Activated naive CD4-positive, alpha-beta T cell treated with anti-CD3 and anti-CD28 coated beads, Interleukin-2, amount 10 ng/mL, durations not matched to agents 7 days and 5 days (primary cell): ENCODE results near the gene MYL12B.
A peak's percentile ranks its signal among the peaks of the same experiment; 100 is the strongest.

Experiments used
- CTCF ChIA-PET: fragments of 350-600 bp; sonication (Branson Sonifier 250); formaldehyde crosslinking; loops from one replicate; lab custom pipeline; 2021; ENCODE audit warnings: antibody characterized with exemption; lab: Charles Lee
- DNase-seq: peaks from one replicate; pipeline ENCODE4 v3.0.0-alpha.2; 2020
- H3K27ac Mint-ChIP-seq: one replicate; pipeline ENCODE4 v1.8.0; 2021; ENCODE audit warnings: mild to moderate bottlenecking, moderate library complexity, mixed read lengths
- H3K27me3 Mint-ChIP-seq: one replicate; pipeline ENCODE4 v1.8.0; 2021; ENCODE audit warnings: mild to moderate bottlenecking, mixed read lengths
- H3K36me3 Mint-ChIP-seq: one replicate; pipeline ENCODE4 v1.8.0; 2021; ENCODE audit warnings: mixed read lengths
- H3K4me1 Mint-ChIP-seq: one replicate; pipeline ENCODE4 v1.8.0; 2021; ENCODE audit warnings: mixed read lengths
- H3K4me3 Mint-ChIP-seq: one replicate; pipeline ENCODE4 v1.8.0; 2021; ENCODE audit warnings: mild to moderate bottlenecking, moderate library complexity, mixed read lengths
- H3K9me3 Mint-ChIP-seq: one replicate; pipeline ENCODE4 v1.8.0; 2021; ENCODE audit warnings: mixed read lengths

The MYL12B gene

GRCh38 chr18:3247240-3248061, 14.5 kb upstream of the MYL12B start, which contains the start of gene MYL12A:
Gene MYL12A, plus strand, starts transcription at chr18:3247801. Its CDS starts 5,447 bp downstream, at chr18:3253248.
- Mint-ChIP-seq H3K36me3 (peaks cover 30% of the 10 kb centered on the region), H3K27ac (peak within 1 kb of the TSS; percentile 99), H3K9me3 (peaks cover under 1% of the 10 kb centered on the region), H3K4me1 (peaks cover 39% of the 10 kb centered on the region), H3K4me3 (peak within 1 kb of the TSS; percentile 88), H3K27me3 (peaks cover 7% of the 10 kb centered on the region)
- DNase-seq = peak; percentile 98
- CTCF ChIA-PET = interaction anchor here (0.7 to 4.4 kb wide), 19 partner anchors 9 to 419 kb away, joined by 3 to 46 read pairs (median 5); no protein-coding TSS in a partner anchor

GRCh38 chr18:3248062-3248657, 13.8 kb upstream of the MYL12B start:
- CTCF ChIA-PET = interaction anchor here (0.8 to 4.4 kb wide), 11 partner anchors 12 to 418 kb away, joined by 3 to 43 read pairs (median 5); no protein-coding TSS in a partner anchor
- no peak for DNase-seq
- no peaks in the 10 kb centered on the region for H3K9me3 Mint-ChIP-seq
- peaks cover 7% of the 10 kb centered on the region for H3K27me3 Mint-ChIP-seq
- peak overlapping the region; percentile 99 for H3K27ac Mint-ChIP-seq
- peaks cover 36% of the 10 kb centered on the region for H3K36me3 Mint-ChIP-seq
- H3K4me1 Mint-ChIP-seq = peaks cover 46% of the 10 kb centered on the region
- peak overlapping the region; percentile 88 for H3K4me3 Mint-ChIP-seq

- peak overlapping the region; percentile 99 for H3K27ac Mint-ChIP-seq
- peak; percentile 56 for DNase-seq
- CTCF ChIA-PET = interaction anchor here (0.9 to 3.7 kb wide), 9 partner anchors 12 to 418 kb away, joined by 3 to 27 read pairs (median 5); no protein-coding TSS in a partner anchor
- no peaks in the 10 kb centered on the region for H3K9me3 Mint-ChIP-seq
- H3K36me3 Mint-ChIP-seq = peaks cover 43% of the 10 kb centered on the region
- peak overlapping the region; percentile 88 for H3K4me3 Mint-ChIP-seq
- H3K4me1 Mint-ChIP-seq = peaks cover 50% of the 10 kb centered on the region
- H3K27me3 Mint-ChIP-seq = peaks cover 7% of the 10 kb centered on the region
These were observed 13.1 kb upstream of the MYL12B start for GRCh38 chr18:3248658-3249359.

- Mint-ChIP-seq H3K9me3 (no peaks in the 10 kb centered on the region), H3K27me3 (peaks cover 7% of the 10 kb centered on the region), H3K27ac (peak overlapping the region; percentile 90), H3K4me3 (peak overlapping the region; percentile 88), H3K4me1 (peaks cover 53% of the 10 kb centered on the region), H3K36me3 (peaks cover 56% of the 10 kb centered on the region)
- CTCF ChIA-PET = interaction anchor here (1.0 to 1.4 kb wide), 3 partner anchors 187 to 256 kb away, joined by 3 to 4 read pairs (median 3); no protein-coding TSS in a partner anchor
- no peak for DNase-seq
These were observed 11.5 kb upstream of the MYL12B start for GRCh38 chr18:3250237-3251107.

GRCh38 chr18:3251249-3251962, 10.5 kb upstream of the MYL12B start:
- peaks cover 63% of the 10 kb centered on the region for H3K36me3 Mint-ChIP-seq
- peaks cover 54% of the 10 kb centered on the region for H3K4me1 Mint-ChIP-seq
- H3K27ac Mint-ChIP-seq = peak overlapping the region; percentile 20
- no peak for DNase-seq
- CTCF ChIA-PET = interaction anchor here (1.3 to 1.4 kb wide), 2 partner anchors 257 to 415 kb away, joined by 3 to 4 read pairs; no protein-coding TSS in a partner anchor
- no peaks in the 10 kb centered on the region for H3K9me3 Mint-ChIP-seq
- H3K4me3 Mint-ChIP-seq = peak overlapping the region; percentile 69
- H3K27me3 Mint-ChIP-seq = peaks cover 7% of the 10 kb centered on the region

- CTCF ChIA-PET = interaction anchor here (1.3 to 1.4 kb wide), 2 partner anchors 258 to 415 kb away, joined by 3 to 4 read pairs; no protein-coding TSS in a partner anchor
- Mint-ChIP-seq H3K27me3 (peaks cover 7% of the 10 kb centered on the region), H3K9me3 (no peaks in the 10 kb centered on the region), H3K4me3 (peak overlapping the region; percentile 69), H3K27ac (peak overlapping the region; percentile 20), H3K36me3 (peaks cover 68% of the 10 kb centered on the region), H3K4me1 (peaks cover 58% of the 10 kb centered on the region)
- no peak for DNase-seq
These were observed 10.0 kb upstream of the MYL12B start for GRCh38 chr18:3251963-3252277.

GRCh38 chr18:3252843-3253242, 9.1 kb upstream of the MYL12B start:
- peak overlapping the region; percentile 56 for H3K4me3 Mint-ChIP-seq

GRCh38 chr18:3254725-3255124, 7.2 kb upstream of the MYL12B start:
- H3K4me1 Mint-ChIP-seq = peaks cover 86% of the 10 kb centered on the region
- peak overlapping the region; percentile 22 for H3K27ac Mint-ChIP-seq
- no peak for DNase-seq
- CTCF ChIA-PET = no interaction called here
- H3K36me3 Mint-ChIP-seq = peaks cover 80% of the 10 kb centered on the region
- no peak overlapping the region for H3K4me3 Mint-ChIP-seq
- no peaks in the 10 kb centered on the region for H3K27me3 Mint-ChIP-seq
- no peaks in the 10 kb centered on the region for H3K9me3 Mint-ChIP-seq

More at GRCh38 chr18:3252843-3253242, 9.1 kb upstream of the MYL12B start:
- DNase-seq = no peak
- peaks cover 67% of the 10 kb centered on the region for H3K4me1 Mint-ChIP-seq
- peak overlapping the region; percentile 28 for H3K27ac Mint-ChIP-seq
- CTCF ChIA-PET = interaction anchor here (1.3 kb wide), 1 partner anchor 414 kb away, joined by 4 read pairs; no protein-coding TSS in a partner anchor
- H3K36me3 Mint-ChIP-seq = peaks cover 78% of the 10 kb centered on the region
- no peaks in the 10 kb centered on the region for H3K9me3 Mint-ChIP-seq
- no peaks in the 10 kb centered on the region for H3K27me3 Mint-ChIP-seq

GRCh38 chr18:3255611-3256165, 6.2 kb upstream of the MYL12B start:
- peaks cover 72% of the 10 kb centered on the region for H3K36me3 Mint-ChIP-seq
- H3K9me3 Mint-ChIP-seq = no peaks in the 10 kb centered on the region
- H3K27me3 Mint-ChIP-seq = no peaks in the 10 kb centered on the region
- peak overlapping the region; percentile 22 for H3K27ac Mint-ChIP-seq
- no peak for DNase-seq
- peaks cover 91% of the 10 kb centered on the region for H3K4me1 Mint-ChIP-seq
- CTCF ChIA-PET = interaction anchor here (0.9 kb wide), 1 partner anchor 410 kb away, joined by 3 read pairs; no protein-coding TSS in a partner anchor
- H3K4me3 Mint-ChIP-seq = no peak overlapping the region

GRCh38 chr18:3256693-3257626, 5.0 kb upstream of the MYL12B start:
- Mint-ChIP-seq H3K27me3 (no peaks in the 10 kb centered on the region), H3K4me1 (peaks cover 89% of the 10 kb centered on the region), H3K9me3 (no peaks in the 10 kb centered on the region), H3K4me3 (no peak overlapping the region), H3K36me3 (peaks cover 73% of the 10 kb centered on the region), H3K27ac (peak overlapping the region; percentile 69)
- no peak for DNase-seq
- CTCF ChIA-PET = interaction anchor here (0.9 kb wide), 1 partner anchor 409 kb away, joined by 3 read pairs; no protein-coding TSS in a partner anchor

GRCh38 chr18:3257627-3258120, 4.3 kb upstream of the MYL12B start:
- H3K9me3 Mint-ChIP-seq = no peaks in the 10 kb centered on the region
- peak overlapping the region; percentile 69 for H3K27ac Mint-ChIP-seq
- H3K4me1 Mint-ChIP-seq = peaks cover 84% of the 10 kb centered on the region
- no peaks in the 10 kb centered on the region for H3K27me3 Mint-ChIP-seq
- H3K4me3 Mint-ChIP-seq = no peak overlapping the region
- peaks cover 70% of the 10 kb centered on the region for H3K36me3 Mint-ChIP-seq
- CTCF ChIA-PET = no interaction called here
- DNase-seq = no peak
